ENCODE data around the gene RPL32. TPM values are rescaled to one million over a fixed set of nuclear protein-coding genes. Genes with fewer than 3 reads are reported as not detected.

RPL32 gene
- total and polyA plus RNA-seq, 2 of the 4 experiments (the other 2 are of a cell fraction), result 566 to 1,856 TPM

- DNase-seq, result no peak
- no peak overlapping the region for H2AFZ ChIP-seq (replicated peaks; ENCODE audit: low read length, poor library complexity)
- H3K4ac ChIP-seq (ENCODE audit: low read depth, low read length), result no peak overlapping the region
- H3K56ac ChIP-seq (ENCODE audit: extremely low read depth, insufficient read depth, low read length), result no peak overlapping the region
- no peak overlapping the region for H3K23ac ChIP-seq (ENCODE audit: low read depth, low read length)
- H3K27me3 ChIP-seq (ENCODE audit: control insufficient read depth, insufficient read depth, low read length), result no peaks in the 10 kb centered on the region
- H4K20me1 ChIP-seq (ENCODE audit: insufficient read depth, low read length), result no peaks in the 10 kb centered on the region
- no peak overlapping the region for H2AK9ac ChIP-seq (replicated peaks; ENCODE audit: low read depth, low read length, poor library complexity)
- TF ChIP-seq CEBPB (IDR thresholded peaks at IDR 0.05; ENCODE audit: low read depth, low read length), result no peak
- no peak for TF ChIP-seq NFE2L2 (IDR thresholded peaks at IDR 0.05; ENCODE audit: low read depth, low read length)
- no peak for TF ChIP-seq SMC3 (IDR thresholded peaks at IDR 0.05; ENCODE audit: low read depth, low read length)
- no peak for TF ChIP-seq POLR2A (IDR thresholded peaks at IDR 0.05; ENCODE audit: low read depth, low read length)
- no peak for TF ChIP-seq BHLHE40 (IDR thresholded peaks at IDR 0.05; ENCODE audit: low read depth, low read length)
- TF ChIP-seq ELK1 (IDR thresholded peaks at IDR 0.05; ENCODE audit: borderline replicate concordance, low read depth, low read length), result no peak
- TF ChIP-seq, protein P1, sequence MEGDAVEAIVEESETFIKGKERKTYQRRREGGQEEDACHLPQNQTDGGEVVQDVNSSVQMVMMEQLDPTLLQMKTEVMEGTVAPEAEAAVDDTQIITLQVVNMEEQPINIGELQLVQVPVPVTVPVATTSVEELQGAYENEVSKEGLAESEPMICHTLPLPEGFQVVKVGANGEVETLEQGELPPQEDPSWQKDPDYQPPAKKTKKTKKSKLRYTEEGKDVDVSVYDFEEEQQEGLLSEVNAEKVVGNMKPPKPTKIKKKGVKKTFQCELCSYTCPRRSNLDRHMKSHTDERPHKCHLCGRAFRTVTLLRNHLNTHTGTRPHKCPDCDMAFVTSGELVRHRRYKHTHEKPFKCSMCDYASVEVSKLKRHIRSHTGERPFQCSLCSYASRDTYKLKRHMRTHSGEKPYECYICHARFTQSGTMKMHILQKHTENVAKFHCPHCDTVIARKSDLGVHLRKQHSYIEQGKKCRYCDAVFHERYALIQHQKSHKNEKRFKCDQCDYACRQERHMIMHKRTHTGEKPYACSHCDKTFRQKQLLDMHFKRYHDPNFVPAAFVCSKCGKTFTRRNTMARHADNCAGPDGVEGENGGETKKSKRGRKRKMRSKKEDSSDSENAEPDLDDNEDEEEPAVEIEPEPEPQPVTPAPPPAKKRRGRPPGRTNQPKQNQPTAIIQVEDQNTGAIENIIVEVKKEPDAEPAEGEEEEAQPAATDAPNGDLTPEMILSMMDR (conservative IDR thresholded peaks at IDR 0.05; ENCODE audit: low read depth, low read length), result no peak
- no peak for TF ChIP-seq MAZ (IDR thresholded peaks at IDR 0.05; ENCODE audit: borderline replicate concordance, low read depth, low read length)
- TF ChIP-seq RFX5 (IDR thresholded peaks at IDR 0.05; ENCODE audit: low read depth, low read length), result no peak
- no peak for TF ChIP-seq FOS (IDR thresholded peaks at IDR 0.05; ENCODE audit: low read depth, low read length)
- TF ChIP-seq RCOR1 (IDR thresholded peaks at IDR 0.05; ENCODE audit: insufficient replicate concordance, low read length), result no peak
- no peak for TF ChIP-seq MXI1 (IDR thresholded peaks at IDR 0.05; ENCODE audit: borderline replicate concordance, low read depth, low read length)
- TF ChIP-seq, protein P2, sequence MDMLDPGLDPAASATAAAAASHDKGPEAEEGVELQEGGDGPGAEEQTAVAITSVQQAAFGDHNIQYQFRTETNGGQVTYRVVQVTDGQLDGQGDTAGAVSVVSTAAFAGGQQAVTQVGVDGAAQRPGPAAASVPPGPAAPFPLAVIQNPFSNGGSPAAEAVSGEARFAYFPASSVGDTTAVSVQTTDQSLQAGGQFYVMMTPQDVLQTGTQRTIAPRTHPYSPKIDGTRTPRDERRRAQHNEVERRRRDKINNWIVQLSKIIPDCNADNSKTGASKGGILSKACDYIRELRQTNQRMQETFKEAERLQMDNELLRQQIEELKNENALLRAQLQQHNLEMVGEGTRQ (IDR thresholded peaks at IDR 0.05; ENCODE audit: low read depth, low read length), result no peak
- H2BK120ac ChIP-seq (ENCODE audit: low read depth, low read length), result no peak overlapping the region
- H3K18ac ChIP-seq (ENCODE audit: low read depth, low read length), result no peak overlapping the region
- in situ Hi-C loops (cut with MboI; ENCODE audit: low sequenced_read_pairs) (no loop called here), intact Hi-C loops (cut with micrococcal nuclease) (no loop called here), dilution Hi-C loops (cut with HindIII; ENCODE audit: low sequenced_read_pairs, unreplicated experiment) (no loop called here)
- ChIA-PET CTCF (no interaction called here), POLR2A (ENCODE audit: unreplicated experiment) (no interaction called here)
- no peak overlapping the region for H2BK5ac ChIP-seq (ENCODE audit: low read depth, low read length, poor library complexity, severe bottlenecking)
- no peak overlapping the region for H2BK20ac ChIP-seq (ENCODE audit: low read depth, low read length)
- H4K91ac ChIP-seq (ENCODE audit: insufficient read depth, low read depth, low read length), result no peak overlapping the region
- H3K79me1 ChIP-seq (ENCODE audit: low read depth in 1 of 2, low read length in 2 of 2), result peaks cover 0 to 7% of the 10 kb centered on the region in 2 experiments; a peak in 2 of 4 replicates
- H2AK5ac ChIP-seq (ENCODE audit: low read depth, low read length), result no peak overlapping the region
- H3K27ac ChIP-seq (ENCODE audit: insufficient read depth, low read length), result no peak overlapping the region
- no peak overlapping the region for H4K8ac ChIP-seq (ENCODE audit: low read depth in 2 of 2, low read length in 2 of 2)
- H3K4me3 ChIP-seq (ENCODE audit: insufficient read depth, low read depth, low read length), result no peak overlapping the region
- H3K14ac ChIP-seq (replicated peaks; ENCODE audit: low read depth, low read length), result no peak overlapping the region
- H3K4me1 ChIP-seq (ENCODE audit: control insufficient read depth, insufficient read depth, low read length), result peaks cover 5% of the 10 kb centered on the region
- 69% methylated on average over 2 of the region's 5 CpGs; no CpG with 5 or more reads in 1 of the 2 experiments for WGBS, 2 experiments (ENCODE audit: extremely low coverage in 2 of 2, insufficient read length in 1 of 2)
- no peak for ATAC-seq (ENCODE audit: low read depth)
- H3K36me3 ChIP-seq (ENCODE audit: control insufficient read depth, insufficient read depth, low read length), result no peaks in the 10 kb centered on the region
- H3K9ac ChIP-seq (ENCODE audit: low read depth, low read length), result no peak overlapping the region
- no TSS peak for BruUV-seq (replicated peaks)
- no peak overlapping the region for H2BK15ac ChIP-seq (ENCODE audit: low read depth, low read length)
- H4K5ac ChIP-seq (ENCODE audit: low read depth, low read length), result no peak overlapping the region
- no peaks in the 10 kb centered on the region for H3K9me3 ChIP-seq (ENCODE audit: control insufficient read depth, insufficient read depth, low read length)
- no peak overlapping the region for H3K4me2 ChIP-seq (ENCODE audit: low read depth, low read length)
- peaks cover 6% of the 10 kb centered on the region for H3K9me1 ChIP-seq (ENCODE audit: insufficient read depth, low read length)
These were observed 47.7 kb downstream of the RPL32 start for GRCh38 chr3:12793701-12794100.
